Fibroblast of mammary gland (primary cell): Measurements from ENCODE around the gene IFI44.

Experiments
- DNase-seq: peaks from one replicate; pipeline ENCODE4 v3.0.0-alpha.2; 2010; ENCODE audit warnings: low read depth
- H3K4me3 ChIP-seq: 2 replicates; pipeline ENCODE4 v1.5.1; 2011; ENCODE audit warnings: low read depth, mild to moderate bottlenecking, low read length, moderate library complexity; ENCODE audit not compliant: control insufficient read depth
- TF ChIP-seq, protein P1 (sequence below): conservative IDR thresholded peaks from 2 replicates; pipeline ENCODE4 v1.5.1; 2011; ENCODE audit warnings: low read depth, low read length, inconsistent platforms; ENCODE audit not compliant: control insufficient read depth, insufficient read depth

Gene IFI44

GRCh38 chr1:78645723-78646122 lies 3.9 kb upstream of the IFI44 start:
- no peak for DNase-seq
- no peak overlapping the region for H3K4me3 ChIP-seq
- TF ChIP-seq, protein P1, sequence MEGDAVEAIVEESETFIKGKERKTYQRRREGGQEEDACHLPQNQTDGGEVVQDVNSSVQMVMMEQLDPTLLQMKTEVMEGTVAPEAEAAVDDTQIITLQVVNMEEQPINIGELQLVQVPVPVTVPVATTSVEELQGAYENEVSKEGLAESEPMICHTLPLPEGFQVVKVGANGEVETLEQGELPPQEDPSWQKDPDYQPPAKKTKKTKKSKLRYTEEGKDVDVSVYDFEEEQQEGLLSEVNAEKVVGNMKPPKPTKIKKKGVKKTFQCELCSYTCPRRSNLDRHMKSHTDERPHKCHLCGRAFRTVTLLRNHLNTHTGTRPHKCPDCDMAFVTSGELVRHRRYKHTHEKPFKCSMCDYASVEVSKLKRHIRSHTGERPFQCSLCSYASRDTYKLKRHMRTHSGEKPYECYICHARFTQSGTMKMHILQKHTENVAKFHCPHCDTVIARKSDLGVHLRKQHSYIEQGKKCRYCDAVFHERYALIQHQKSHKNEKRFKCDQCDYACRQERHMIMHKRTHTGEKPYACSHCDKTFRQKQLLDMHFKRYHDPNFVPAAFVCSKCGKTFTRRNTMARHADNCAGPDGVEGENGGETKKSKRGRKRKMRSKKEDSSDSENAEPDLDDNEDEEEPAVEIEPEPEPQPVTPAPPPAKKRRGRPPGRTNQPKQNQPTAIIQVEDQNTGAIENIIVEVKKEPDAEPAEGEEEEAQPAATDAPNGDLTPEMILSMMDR: no peak

GRCh38 chr1:78647238-78647637 lies 2.4 kb upstream of the IFI44 start:
- TF ChIP-seq, protein P1: no peak
- no peak for DNase-seq
- no peak overlapping the region for H3K4me3 ChIP-seq

DNA sequence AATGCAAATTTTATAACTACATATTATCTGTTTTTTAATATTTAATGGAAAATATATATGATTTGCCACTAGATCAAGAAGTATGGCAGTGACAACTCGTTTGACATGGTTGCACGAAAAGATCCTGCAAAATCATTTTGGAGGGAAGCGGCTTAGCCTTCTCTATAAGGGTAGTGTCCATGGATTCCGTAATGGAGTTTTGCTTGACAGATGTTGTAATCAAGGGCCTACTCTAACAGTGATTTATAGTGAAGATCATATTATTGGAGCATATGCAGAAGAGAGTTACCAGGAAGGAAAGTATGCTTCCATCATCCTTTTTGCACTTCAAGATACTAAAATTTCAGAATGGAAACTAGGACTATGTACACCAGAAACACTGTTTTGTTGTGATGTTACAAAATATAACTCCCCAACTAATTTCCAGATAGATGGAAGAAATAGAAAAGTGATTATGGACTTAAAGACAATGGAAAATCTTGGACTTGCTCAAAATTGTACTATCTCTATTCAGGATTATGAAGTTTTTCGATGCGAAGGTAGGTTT lies 556 bp downstream of the IFI44 start:
- DNase-seq: peak; percentile 24
- TF ChIP-seq, protein P1: no peak
- peak overlapping the region; percentile 47 for H3K4me3 ChIP-seq

- TF ChIP-seq, protein P1: no peak
- peak; percentile 72 for DNase-seq
- H3K4me3 ChIP-seq: peak overlapping the region; percentile 47
Measured at GRCh38 chr1:78651241-78651640, 1.6 kb downstream of the IFI44 start.

DNA sequence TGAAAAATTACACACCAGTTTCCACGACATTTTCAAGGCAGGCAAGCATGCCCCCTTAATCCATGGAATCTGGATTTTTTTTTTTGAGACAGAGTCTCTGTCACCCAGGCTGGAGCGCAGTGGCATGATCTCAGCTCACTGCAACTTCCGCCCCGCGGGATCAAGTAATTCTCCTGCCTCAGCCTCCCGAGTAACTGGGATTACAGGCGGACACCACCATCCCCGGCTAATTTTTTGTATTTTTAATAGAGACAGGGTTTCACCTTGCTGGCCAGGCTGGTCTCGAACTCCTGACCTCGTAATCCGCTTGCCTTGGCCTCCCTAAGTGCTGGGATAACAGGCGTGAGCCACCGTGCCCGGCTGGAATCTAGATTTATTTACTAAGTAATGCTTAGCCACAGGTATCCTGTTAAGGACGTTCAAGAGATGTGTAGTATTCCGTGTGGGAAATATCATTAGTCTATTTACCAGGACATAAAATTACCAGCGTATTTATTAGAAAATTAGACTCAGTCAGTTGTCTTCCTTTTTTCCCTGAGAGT lies 2.5 kb downstream of the IFI44 start:
- DNase-seq: no peak
- TF ChIP-seq, protein P1: no peak
- no peak overlapping the region for H3K4me3 ChIP-seq

- H3K4me3 ChIP-seq: no peak overlapping the region
- TF ChIP-seq, protein P1: no peak
- DNase-seq: peak; percentile 3
Measured at GRCh38 chr1:78658901-78659300, 9.3 kb downstream of the IFI44 start.
